ENCODE results near the gene WDFY4.
A peak's percentile ranks its signal among the peaks of the same experiment; 100 is the strongest.

Gene WDFY4

DNA sequence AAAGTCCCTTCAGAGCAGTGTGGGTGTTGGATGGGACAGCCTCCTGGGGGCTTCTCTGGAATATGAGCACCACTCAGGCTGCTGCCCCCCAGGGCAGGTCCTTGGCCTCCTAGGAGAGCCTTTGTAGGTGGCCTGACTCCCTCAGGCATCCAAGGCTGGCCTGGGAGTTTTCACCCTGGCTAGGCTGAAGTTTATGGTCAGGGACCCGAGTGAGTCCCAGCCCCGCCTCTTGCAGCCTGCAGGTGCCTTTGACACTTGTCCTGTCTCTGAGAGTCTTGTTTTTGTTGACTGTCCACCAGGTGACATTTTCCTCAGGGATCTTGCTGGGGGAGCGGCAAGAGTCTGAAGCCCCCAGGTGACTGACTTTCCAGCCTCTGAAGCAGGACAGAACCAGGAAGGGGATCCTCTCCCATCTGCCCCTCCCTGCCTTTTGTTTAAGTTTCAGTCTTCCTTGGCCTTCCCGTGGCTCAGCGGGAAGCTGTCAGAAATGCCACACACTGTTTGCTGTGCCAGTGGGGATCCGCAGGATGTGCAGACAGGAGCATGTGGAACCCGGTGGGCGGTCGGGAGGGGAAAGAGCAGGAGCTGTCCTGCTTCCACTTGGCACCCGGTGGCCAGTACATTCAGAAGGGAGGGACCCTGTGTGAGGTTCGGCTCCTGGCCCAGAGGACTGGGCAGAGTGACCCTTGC, 195.5 kb downstream of the WDFY4 start:
- DNase-seq (ENCODE audit: low spot score), result no peak

DNA sequence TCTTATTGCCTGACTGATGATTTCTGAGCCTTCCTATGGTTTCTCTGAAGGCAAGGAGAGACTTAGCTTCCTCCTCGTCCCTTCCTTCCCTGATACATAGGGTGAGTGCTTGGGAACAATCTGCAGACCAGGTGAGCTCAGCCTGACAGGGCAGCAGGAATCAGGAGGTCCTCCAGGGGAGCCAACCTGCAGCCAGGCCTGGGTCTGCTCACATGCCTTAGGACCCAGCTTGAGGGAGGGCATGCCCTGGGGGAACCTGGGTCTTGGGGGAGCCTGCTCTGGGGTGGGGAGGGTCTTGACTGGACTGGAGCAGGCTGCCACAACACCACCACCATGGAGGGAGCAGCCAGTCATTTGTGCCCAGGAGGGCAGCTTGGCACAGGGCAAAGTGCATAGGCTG, 197.3 kb downstream of the WDFY4 start:
- DNase-seq (ENCODE audit: low spot score), result no peak

DNA sequence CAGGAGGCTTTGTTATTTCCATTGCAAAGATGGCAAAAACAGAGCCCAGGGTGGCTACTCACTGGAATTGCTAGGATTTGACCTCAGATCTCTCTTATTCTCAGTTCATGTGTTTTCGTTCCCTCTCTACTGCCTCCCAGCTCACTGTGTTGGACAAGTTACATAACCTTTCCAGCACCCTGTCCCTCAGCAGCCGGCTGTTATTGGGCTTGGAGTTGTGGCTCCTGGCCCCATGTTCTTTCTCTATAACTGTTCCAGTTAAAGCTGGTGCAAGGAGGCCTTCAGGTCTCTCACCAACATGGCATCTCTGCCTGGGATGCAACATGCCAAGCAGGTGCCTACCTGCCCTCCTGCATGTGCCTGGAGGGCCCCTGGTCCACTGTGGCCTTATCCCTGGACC, 198.2 kb downstream of the WDFY4 start:
- DNase-seq (ENCODE audit: low spot score), result no peak

DNA sequence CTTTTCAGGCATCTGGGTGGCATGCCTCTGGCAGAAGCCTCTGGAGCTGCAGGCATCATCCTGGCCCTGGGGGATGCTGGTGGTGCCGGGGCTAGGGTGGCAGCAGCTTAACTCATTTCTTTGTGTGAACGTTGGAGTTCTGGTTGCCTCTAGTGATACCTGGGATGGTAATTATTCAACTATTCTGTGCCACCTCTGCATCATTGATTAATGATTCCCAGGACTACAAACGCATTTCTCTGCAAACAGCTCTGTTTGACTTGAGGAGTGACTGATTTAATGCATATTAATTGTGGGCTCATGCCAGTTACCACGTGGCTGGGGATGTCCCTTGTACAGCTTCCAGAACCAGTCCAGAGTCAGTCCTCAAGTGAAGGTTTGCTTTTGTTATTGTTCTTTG, 199.0 kb downstream of the WDFY4 start:
- DNase-seq (ENCODE audit: low spot score), result no peak

DNA sequence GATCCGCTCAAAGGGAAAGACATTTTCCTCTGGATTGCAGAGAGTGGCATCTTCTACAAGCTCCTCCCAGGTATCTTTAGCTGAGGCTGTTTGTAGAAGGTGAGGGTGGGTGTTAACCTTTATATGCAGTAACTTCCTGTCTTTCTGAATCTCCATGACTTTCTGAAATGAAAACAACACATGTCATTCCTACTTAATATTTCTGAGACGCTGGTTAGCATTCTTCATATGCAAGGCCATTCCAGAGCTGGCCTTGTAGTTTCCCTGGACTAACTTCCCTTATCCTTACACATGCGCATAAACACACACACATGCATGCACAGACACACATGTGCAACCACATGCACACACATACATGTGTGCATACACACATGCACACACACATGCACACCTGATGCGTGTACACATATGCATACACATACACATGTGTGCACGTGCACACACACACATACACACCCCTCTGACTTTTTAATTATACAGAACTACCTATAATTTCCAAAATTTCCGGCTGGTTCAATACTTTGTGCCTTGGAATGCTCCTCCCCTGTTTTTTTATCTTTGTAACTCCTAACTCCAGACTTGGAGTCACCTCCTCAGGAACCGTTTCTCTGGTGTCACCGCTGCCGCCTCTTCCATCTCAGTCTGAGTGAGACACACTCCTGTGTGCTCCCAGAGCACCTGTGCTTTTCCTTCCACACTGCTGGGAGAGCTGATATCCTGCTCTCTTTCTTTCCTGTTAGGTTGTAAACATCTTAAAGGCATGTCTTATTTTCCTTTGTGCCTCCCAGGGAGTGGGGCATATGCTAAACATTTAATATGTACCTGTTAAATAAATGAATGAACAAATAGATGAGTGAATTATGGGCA, 199.7 kb downstream of the WDFY4 start:
- no peak for DNase-seq (ENCODE audit: low spot score)

DNA sequence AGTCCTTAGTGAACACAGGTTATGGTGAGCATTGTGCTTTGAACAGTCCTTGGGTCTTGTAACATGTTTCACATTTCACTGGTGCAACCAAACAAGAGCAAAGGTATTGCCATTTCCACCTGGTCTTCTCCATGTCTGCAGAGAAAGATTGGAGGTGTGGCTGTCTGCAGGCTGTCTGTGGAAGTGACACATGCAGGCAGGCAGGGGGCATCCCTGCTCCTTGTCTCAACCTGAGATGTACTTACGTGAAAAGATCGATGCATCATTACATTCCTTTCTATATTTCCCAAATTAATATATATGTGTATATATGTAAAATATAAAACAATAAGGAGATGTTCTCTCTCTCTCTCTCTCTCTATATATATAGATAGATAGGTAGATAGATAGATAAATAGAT, 200.7 kb downstream of the WDFY4 start:
- peak; percentile 15 for DNase-seq (ENCODE audit: low spot score)

DNA sequence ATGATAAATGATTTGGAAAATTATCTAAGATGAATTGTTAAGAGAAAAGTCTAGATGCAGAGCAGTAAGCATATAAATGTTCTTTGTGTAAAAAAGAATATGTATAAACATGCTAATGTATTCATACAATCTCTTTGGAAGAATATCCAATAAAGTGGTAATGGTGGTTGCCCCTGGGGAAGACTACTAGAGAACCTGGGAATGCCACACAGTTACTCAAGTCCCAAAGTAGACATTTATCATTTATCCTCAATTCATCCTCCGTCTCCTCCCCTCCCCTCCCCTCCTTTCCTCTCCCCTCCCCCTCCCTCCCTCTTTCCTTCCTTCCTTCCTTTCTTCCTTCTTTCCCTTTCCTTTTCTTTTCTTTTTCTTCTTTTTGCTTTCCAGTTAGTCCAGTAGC, 203.3 kb downstream of the WDFY4 start:
- DNase-seq (ENCODE audit: low spot score), result no peak

DNA sequence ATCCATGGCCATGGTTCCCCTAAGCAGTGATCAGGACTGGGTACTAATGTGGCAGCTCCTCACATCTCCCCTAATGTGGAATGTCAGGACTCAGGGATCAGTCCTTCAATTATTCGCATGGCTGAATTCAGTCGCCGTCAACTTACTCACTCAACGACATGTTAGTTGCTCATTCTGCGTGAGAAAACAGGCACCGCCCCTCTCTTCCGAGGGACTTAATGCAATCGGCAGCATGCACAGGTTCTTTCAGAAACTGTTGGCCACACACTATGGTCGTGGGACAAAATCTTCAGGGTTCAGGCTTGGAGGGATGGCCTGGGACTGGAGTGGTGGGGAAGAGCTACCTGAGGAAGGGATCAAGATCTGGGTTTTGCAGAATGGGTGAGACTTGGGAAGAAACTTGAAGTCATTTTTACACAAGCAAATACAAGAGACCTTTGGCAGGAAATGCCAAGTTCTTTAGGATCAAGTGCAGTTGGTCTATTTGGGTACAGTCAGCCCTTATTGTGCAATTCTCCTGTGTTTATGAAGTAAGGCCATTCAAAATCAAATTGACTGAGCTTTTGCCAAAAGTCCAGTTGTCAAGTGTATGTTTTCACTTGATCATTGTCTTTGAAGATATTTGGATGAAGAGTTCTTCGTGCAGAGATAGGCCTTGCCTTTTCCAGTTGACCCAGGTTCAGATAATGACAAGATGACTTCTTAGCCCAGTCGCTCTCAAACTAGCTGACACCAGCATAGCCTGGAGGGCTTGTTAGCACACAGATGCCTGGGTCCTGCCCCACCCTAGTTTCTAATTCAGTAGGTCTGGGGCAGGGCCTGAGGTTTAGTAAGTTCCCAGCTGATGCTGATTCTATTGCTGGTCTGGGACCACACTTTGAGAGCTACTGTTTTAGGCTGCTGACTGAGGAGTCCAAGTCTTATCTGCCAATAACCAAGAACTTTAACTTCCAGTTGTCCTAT, 206.5 kb downstream of the WDFY4 start:
- no peak for DNase-seq (ENCODE audit: low spot score)

DNA sequence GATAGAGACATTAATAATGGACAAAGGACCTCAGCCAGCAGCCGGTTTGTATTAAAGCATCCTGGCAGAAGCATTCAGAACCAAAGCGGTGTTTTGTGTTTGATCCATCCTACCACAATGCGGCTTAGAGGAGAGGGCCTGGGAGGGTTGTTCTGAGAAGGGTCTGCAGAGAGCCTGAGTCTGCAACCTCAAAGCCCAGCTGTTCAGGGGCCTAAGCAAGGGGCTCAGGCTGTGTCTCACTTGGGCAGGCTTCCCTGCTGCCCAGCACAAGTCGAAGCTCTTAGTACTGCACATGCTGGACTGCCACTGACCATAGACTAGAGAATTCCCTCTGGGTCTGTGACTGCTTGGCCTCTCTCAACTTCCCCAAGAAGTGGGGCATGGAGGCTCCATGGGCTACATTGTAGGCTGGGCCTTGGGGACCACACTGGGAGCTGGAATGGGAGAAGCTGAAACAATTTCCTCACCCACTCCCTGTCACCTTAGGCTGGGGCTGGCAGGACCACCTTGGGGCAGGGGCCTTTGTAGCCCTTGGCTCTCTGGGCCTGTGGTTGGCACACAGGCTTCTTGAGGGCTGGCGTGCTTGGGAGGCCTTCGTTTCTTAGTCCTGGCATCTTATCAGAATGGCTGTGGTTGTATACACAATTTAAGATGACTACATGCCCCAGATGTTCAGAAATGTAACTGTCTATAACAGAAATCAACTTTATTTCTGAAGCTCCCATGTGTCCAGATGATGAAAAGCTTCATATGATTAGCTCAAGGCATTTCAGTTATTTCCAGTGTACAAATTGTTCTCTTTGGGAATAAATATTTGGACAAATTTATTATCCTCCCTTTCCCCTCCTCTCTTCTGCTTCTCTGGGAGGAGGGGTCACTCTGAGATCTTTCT, 210.5 kb downstream of the WDFY4 start:
- DNase-seq (ENCODE audit: low spot score), result no peak

DNA sequence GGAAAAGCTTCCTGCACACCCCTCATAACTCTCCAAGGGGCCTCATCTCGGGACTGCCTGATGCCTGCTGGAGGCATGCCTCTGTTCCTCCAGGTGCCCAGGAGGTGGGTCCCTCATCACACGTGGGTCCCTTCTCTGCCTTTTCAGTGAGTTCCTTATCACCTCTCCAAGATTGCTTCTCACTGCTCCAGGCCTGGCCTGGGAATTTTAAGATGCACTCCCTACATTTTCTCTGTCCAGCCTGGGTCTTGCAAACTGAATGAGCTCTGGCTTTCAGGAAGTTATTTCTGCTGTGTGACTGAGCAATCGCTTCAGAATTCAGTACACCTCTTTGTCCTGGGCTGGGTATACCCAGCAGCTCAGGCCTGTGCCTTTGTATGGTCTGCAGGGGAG, 211.1 kb downstream of the WDFY4 start:
- DNase-seq (ENCODE audit: low spot score), result no peak

DNA sequence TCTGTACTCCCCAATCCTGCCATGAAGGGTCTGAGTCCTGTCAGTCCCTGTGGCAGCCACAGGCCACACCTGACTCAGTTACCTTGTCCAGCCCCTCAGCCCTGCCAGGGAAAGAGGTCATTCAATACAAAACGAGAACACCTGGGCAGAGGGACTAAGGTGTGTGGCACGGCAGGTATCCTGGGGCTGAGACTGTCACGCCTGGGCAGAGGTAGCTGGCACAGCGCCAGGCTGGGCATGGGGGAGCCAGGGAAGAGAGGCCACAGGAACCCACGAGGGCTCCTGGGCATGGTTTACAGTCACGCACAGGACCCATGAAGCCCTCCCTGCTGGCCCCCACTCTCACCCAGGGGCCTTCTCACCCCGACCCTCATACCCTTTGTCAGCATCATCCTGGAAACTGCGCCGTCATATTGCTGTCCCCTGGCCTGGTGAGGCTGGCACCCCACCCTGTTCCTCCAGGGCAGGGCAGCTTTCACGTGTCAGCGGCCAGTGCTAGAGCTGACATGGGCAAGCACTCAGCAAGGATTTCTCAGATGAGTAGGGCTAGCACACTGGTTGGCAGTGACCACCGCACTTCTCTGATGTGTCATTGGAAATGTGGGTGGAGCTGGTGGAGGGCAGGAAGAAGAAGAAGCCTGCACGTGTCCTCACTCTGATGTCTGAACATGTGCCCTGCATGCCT, 212.2 kb downstream of the WDFY4 start:
- DNase-seq (ENCODE audit: low spot score), result no peak

DNA sequence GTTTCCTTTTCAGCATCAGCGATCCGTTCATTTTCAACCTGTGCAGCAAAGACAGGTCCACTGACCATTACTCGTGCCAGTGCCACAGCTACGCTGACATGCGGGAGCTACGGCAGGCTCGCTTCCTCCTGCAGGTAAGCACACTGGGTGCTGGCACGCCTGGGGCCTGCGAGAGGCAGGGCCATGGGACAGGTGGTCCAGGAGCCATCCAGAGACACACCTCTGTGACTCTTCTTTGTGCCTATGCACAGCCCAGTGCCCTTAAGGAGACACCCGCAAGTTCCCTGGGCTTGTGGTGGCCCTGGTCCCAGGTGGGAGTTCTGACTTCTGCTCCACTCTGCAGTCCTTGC, 212.7 kb downstream of the WDFY4 start:
- no peak for DNase-seq (ENCODE audit: low spot score)

DNA sequence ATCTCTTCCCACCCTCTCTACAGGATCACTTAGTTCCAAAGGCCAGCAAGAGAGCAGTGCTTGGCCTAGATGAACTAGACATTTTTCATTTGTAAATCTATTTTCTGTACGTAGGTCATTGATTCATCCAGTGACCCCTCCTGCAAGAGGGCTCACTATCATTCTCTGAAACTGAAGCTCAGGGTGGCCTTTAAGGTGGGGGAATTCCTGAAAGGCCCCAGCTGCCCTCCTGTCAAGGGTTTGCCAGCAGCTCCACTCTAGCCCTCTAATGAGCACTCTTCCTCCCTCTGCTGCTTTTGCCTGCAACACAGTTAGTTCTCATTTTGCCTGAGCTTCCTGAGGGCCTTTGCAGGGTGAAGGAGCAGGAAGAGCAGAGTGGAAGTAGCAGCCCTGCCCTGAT, 213.8 kb downstream of the WDFY4 start:
- no peak for DNase-seq (ENCODE audit: low spot score)

DNA sequence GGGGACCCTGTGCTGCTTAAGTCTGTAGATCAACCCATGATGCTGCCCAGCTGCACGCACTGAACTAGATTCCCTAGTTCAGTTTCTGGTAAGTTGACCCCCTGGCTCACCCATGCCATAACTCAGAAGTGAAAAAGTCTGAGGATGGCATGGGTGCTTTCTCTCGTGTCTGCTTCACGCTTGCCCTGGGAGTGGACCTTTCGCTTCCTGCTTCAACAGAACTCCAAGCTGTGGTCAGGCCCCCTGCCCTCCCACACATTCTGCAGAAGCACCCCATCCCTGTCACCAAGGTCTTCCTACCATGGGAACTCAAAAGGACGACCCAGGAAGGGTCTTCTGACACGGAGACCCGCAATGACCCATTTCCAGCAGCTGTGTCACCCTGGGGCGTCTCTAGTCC, 215.1 kb downstream of the WDFY4 start:
- DNase-seq (ENCODE audit: low spot score), result no peak

DNA sequence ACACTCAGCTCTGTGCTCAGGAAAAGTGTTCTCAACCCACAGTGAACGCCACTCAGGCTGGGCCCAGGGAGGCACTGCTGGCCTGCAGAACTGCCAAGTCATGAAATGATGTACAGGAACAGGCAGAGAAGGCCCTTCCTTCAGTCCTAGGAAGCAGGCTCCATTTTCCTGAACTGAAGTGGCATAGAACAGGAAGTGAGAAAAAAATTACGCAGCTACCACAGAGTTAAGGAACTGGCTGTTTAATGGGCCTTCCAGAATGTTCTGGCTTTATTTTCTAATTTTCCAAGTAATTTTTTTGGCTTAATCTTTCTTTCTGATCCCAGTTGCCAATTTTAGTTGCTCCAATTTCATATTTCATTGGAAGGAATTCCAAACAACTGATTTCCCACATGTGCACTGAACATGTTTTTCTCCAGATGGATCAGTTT, 215.7 kb downstream of the WDFY4 start:
- DNase-seq (ENCODE audit: low spot score), result peak; percentile 42

DNA sequence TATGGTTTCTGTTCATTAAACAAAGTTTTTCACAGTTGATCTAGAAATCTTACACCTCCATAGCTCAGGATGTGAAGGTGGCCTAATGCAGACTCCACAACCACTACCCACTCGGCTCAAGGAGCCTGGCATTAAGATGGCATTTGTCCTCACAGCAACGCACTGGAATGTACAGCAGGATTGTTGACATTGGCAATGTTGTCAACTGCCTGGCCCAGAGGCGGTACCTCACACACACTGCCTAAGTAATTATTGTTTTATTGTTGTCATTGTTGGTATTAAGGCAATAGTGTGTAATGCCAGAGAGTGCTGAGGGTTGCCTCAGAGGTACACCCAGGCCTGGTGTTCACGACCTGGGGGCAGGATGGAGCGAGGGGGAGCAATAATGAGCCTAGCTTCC, 216.6 kb downstream of the WDFY4 start:
- no peak for DNase-seq (ENCODE audit: low spot score)

DNA sequence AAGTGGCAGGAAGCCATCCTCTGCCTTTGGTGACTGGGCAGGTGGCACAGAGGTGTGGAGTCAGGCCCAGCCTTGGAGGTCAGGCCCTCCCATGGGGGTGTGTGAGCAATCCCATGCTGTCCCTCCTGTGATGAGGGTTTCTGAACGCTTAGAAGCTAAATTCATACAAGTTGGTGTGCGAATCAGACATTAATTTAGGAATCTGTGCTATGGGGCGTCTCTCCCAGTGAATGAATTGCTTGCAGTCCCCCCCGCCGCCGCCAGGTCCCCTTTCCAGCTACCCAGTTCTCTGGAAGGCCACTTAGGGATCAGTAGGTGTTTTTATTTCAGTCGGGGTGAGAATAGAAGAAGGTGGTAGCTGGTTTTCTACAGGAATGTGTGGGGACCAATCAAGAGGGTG, 217.4 kb downstream of the WDFY4 start:
- DNase-seq (ENCODE audit: low spot score), result no peak

DNA sequence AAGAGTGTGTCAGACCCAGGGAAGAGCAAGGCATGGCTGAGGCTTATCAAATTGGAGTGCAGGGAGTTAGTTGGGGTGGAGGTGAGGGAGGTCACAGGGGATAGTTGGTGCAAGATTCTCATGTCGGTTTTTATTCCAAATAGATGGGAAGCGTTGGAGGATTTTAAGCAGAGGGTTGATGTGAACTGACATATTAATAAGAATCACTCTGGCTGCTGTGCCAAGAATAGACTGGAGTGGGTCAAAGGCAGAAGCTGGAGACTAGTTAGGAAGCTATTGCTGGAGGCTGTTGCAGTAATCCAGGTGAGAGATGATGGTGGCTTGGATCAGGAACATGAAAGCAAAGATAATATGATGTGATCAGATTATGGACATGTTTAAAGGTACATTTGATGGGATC, 218.5 kb downstream of the WDFY4 start:
- DNase-seq (ENCODE audit: low spot score), result no peak

DNA sequence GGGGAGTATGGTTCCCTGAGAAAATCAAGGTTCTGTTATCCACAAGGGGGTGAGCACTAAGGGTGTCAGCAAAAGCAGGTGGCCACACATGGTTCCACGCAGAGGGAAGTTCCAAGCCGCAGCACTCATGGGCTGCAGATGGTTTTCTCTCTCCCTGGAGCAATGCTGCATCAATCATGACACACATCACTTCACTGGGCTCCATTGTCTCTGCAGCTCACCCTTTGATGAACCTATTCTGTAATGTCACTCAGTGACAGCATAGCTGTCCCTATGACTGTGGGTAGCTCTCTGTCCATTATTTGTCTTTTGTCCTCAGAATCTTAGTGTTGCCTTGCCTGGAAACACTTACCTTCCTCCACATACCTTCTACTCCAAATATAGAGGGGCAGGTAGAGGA, 220.2 kb downstream of the WDFY4 start:
- no peak for DNase-seq (ENCODE audit: low spot score)

DNA sequence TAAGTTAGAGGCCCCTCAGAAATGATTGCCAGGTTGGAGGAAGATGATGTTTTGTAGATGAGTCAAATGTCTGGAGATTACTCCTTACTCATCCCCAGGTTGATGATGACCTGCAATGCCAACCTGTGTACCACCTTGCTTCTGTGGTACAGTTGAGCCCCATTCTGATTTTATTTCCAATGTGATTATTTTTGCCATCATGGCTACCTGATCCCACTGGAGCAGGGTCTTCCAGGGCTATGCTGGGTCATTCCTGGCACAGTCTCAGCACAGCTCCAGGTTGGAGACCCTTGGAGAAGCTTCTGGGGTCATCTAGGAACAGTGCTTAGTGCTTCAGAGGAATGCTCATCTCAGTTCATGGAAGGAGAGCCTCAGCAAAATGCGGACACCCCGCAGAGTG, 220.6 kb downstream of the WDFY4 start:
- no peak for DNase-seq (ENCODE audit: low spot score)

DNA sequence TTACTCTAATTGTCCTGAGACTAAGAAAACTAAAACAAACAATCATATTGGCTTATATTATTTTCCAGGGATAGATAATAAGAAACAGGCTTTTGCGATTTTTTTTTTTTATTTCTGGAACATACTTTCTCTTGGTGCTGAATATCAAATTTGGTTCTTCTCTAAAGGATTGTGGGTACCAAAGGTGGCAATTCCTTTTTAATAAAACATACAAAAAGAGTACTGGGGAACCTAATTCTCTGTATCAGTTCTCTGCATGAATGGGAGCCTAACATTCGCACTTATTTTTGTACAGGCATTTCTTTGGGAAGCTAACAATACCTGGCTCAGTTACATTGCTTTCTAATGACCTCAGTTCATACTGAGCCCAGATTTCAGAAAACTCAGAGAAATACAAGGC, 222.2 kb downstream of the WDFY4 start:
- DNase-seq (ENCODE audit: low spot score), result no peak

Measured in pons (tissue), 1 donor.